Fibroblast of lung (primary cell): ENCODE data around the gene ZCCHC7.

Experiments used
- CTCF ChIP-seq, 2 donors: IDR thresholded peaks in 1 of 2; conservative IDR thresholded peaks in 1 of 2; 1 replicate in 1 of 2; 2 replicates in 1 of 2; pipeline ENCODE4 v1.5.1; 2011 to 2012; ENCODE audit warnings: low read length in 2 of 2, control low read depth in 1 of 2, inconsistent platforms in 1 of 2, low read depth in 1 of 2, mild to moderate bottlenecking in 1 of 2
- EZH2 ChIP-seq: IDR thresholded peaks from 2 replicates; pipeline ENCODE4 v1.5.1; 2012; ENCODE audit warnings: low read length, control low read depth, mild to moderate bottlenecking; ENCODE audit errors: missing control alignments

GRCh38 chr9:37096628-37097027 is 23.7 kb upstream of the ZCCHC7 start:
- no peak for TF ChIP-seq CTCF (conservative IDR thresholded peaks at IDR 0.05 in 1 of 2, IDR thresholded peaks at IDR 0.05 in 1 of 2; ENCODE audit: low read depth in 1 of 2, low read length in 2 of 2)
- TF ChIP-seq EZH2, result no peak
